ENCODE measurements around the gene PDE6G. TPM values are rescaled to one million over a fixed set of nuclear protein-coding genes. Genes with fewer than 3 reads are reported as not detected.
A peak's percentile ranks its signal among the peaks of the same experiment; 100 is the strongest.

PDE6G gene
- total RNA-seq, 4 donors from 2014 or later, result 2.9 TPM; not detected in 3

DNA sequence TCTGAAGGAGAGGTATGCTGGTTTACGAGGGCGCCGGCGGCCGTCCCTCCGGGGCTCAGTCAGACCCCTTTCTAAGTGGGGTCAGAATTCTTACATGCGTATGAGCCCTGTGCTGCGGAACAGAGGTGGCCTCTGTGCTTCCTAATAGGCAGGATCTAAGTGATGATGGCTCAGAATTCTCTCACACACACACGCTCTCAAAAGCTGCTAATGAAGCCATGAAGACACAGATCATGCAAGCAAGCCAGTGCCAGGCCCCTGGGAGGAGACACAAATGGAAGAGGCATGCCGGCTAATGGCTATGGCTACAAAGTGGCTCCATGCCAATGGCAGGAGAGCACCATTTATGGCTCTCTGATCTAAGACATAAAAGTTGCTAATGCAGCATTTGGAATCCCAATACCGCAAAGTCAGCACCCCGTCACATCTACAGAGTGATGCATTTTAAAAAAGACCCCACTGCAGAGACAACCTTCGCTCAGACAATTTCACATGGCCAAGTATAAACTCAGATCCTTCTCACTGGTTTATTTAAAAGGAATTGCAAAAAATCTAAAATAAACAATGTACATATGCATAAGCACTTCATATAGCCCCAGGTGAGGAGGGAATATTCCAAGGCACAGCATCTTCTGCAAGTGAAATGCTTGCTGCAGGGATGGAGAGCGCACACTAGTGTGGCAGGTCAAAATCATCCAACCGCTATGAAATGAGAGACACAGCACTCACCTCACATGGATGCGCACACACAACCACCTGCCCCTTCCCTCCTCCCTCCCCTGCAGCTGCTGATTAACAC, 44.0 kb downstream of the PDE6G start:
- no peak for TF ChIP-seq CTCF (IDR thresholded peaks at IDR 0.05)
- no peak for DNase-seq (ENCODE audit: low spot score)
- no peak for ATAC-seq (ENCODE audit: low FRiP score)

- ATAC-seq (ENCODE audit: low FRiP score), result peak; percentile 10
- no peak for DNase-seq (ENCODE audit: low spot score)
- TF ChIP-seq CTCF (IDR thresholded peaks at IDR 0.05), result no peak
These were observed 46.6 kb downstream of the PDE6G start for GRCh38 chr17:81609541-81610311.

DNA sequence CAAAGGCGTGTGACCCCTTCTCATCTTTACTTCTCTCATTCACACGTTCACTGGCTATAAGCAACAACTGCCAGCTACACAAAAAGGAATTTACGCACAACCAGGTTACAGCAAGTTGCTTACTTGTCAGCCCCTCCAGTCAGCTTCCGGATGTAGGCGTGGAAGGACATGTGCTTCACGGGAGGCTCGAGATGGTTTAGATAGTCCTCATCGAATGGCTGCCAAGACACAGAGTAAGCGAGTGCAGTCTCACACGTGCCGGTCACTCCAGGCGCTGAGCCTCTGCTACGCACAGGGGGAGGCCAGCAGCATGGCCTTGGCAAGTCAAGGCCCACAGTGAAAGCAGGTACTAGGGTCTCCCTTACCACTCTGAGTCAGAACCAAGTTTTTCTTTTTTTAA, 47.7 kb downstream of the PDE6G start:
- DNase-seq (ENCODE audit: low spot score) (no peak), ATAC-seq (ENCODE audit: low FRiP score) (no peak)
- TF ChIP-seq CTCF (IDR thresholded peaks at IDR 0.05), result no peak

DNA sequence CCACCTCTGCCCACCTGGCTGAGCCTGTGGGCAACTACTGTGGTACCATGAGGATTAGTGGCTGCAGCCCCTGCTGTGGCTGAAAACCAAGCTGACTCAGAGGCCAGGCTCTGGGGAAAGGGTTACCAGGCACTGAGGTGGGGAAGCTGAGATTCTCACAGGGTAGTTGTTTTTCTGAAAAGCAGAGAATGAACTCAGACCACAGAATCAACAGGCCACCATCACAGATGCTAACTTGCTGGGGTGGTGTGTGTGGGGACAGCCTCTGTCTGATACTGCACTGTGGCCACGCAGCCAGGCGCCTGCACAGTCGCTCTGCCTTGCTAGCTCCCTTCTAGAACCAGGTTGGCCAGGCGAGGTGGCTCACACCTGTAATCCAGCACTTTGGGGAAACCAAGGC, 48.3 kb downstream of the PDE6G start:
- ATAC-seq (ENCODE audit: low FRiP score), result no peak
- no peak for DNase-seq (ENCODE audit: low spot score)
- TF ChIP-seq CTCF (IDR thresholded peaks at IDR 0.05), result no peak

- ATAC-seq (ENCODE audit: low FRiP score) (no peak), DNase-seq (ENCODE audit: low spot score) (no peak)
- TF ChIP-seq CTCF (IDR thresholded peaks at IDR 0.05), result no peak
These were observed 48.9 kb downstream of the PDE6G start for GRCh38 chr17:81607431-81607830.

DNA sequence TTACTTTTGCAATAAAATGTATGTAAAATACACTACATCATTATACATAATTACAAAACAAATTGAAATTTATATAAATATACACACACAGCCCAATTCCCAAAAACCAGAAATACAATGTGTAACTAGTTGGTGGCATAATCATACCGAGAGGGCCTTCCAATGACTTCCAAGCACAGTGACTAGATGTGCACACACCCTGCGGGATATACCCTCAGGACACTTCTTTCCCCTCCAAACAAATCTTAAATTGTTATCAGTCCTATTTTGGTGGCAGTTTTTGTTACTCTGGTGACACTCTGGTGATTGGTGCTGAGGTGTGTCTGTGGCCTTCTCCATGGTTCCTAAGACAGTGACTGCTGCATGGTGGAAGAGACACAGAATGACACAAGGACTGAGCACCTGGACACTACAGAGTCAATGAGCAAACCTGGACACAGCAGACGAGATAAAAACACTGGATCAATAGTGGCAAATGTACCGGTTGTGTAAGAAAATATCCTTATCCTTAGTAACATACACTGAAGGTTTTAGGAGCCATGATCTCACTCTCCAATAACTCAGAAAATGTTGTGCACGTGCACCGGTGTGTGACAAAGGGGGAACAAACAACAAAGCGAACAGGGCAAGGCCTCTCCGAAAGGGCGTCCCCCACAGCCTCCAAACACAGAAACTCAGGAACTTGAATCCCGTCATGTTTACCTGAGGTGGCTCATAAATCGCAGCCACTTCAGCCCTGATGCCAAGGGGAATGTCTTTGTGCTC, 52.3 kb downstream of the PDE6G start:
- ATAC-seq (ENCODE audit: low FRiP score) (no peak), DNase-seq (ENCODE audit: low spot score) (no peak)
- no peak for TF ChIP-seq CTCF (IDR thresholded peaks at IDR 0.05)

Data from omental fat pad (tissue), 4 donors.